OCI-LY7 (cell line): ENCODE results near the gene CEP164. TPM values are rescaled to one million over a fixed set of nuclear protein-coding genes. Genes with fewer than 3 reads are reported as not detected.

ENCODE experiments used
- BruUV-seq: library from RNA; stranded (reverse); fragments of 400-500 nt; replicated peaks from 2 replicates; lab custom pipeline; 2021; lab: Mats Ljungman, UMichigan
- CTCF ChIA-PET: fragments of 300-600 bp; sonication (Branson Sonifier 250); formaldehyde crosslinking; loops from one replicate; lab custom pipeline; 2022; ENCODE audit warnings: antibody characterized with exemption; ENCODE audit not compliant: unreplicated experiment; lab: Charles Lee
- POLR2A ChIA-PET: fragments of 300-600 bp; sonication (Branson Sonifier 250); formaldehyde crosslinking; loops from one replicate; lab custom pipeline; 2022; ENCODE audit warnings: antibody characterized with exemption; lab: Charles Lee
- DNase-seq: peaks from one replicate; pipeline ENCODE4 v3.0.0-alpha.2; 2015; ENCODE audit warnings: low spot score
- H2AFZ ChIP-seq: fragments of 200-600 bp; sonication (generic), shearing (Covaris generic); 2 replicates; pipeline ENCODE4 v1.6.1; 2014; ENCODE audit warnings: mild to moderate bottlenecking, antibody characterized with exemption, low read length, moderate library complexity
- H3K27ac ChIP-seq: fragments of 200-600 bp; sonication (generic); 2 replicates; pipeline ENCODE4 v1.5.1; 2014; ENCODE audit warnings: mixed run types, low read depth, mild to moderate bottlenecking, moderate library complexity, low read length, inconsistent platforms; ENCODE audit not compliant: poor library complexity, severe bottlenecking
- H3K36me3 ChIP-seq: fragments of 200-600 bp; sonication (generic); 2 replicates; pipeline ENCODE4 v1.6.1; 2014; ENCODE audit warnings: mild to moderate bottlenecking, antibody characterized with exemption, low read length, moderate library complexity, mixed read lengths; ENCODE audit not compliant: insufficient read depth
- H3K4me1 ChIP-seq: fragments of 200-600 bp; sonication (generic); 2 replicates; pipeline ENCODE4 v1.5.1; 2014; ENCODE audit warnings: mild to moderate bottlenecking, low read length; ENCODE audit not compliant: insufficient read depth, poor library complexity, severe bottlenecking
- H3K4me2 ChIP-seq: fragments of 200-600 bp; sonication (generic); 2 replicates; pipeline ENCODE4 v1.6.1; 2014; ENCODE audit warnings: mild to moderate bottlenecking, low read length
- H3K4me3 ChIP-seq: fragments of 200-600 bp; sonication (generic); 2 replicates; pipeline ENCODE4 v1.5.1; 2014; ENCODE audit warnings: mild to moderate bottlenecking, low read depth, low read length; ENCODE audit not compliant: poor library complexity, severe bottlenecking
- H3K79me2 ChIP-seq: fragments of 200-600 bp; sonication (generic); 2 replicates; pipeline ENCODE4 v1.6.1; 2016; ENCODE audit warnings: low read depth, mild to moderate bottlenecking, low read length, moderate library complexity, mixed read lengths; ENCODE audit not compliant: insufficient read depth
- H3K9me2 ChIP-seq: fragments of 200-600 bp; sonication (generic); 2 replicates; pipeline ENCODE4 v1.6.1; 2016; ENCODE audit warnings: mild to moderate bottlenecking, low read length, mixed read lengths; ENCODE audit not compliant: insufficient read depth
- H3K9me3 ChIP-seq: fragments of 200-600 bp; sonication (generic); 2 replicates; pipeline ENCODE4 v1.6.1; 2014; ENCODE audit warnings: mild to moderate bottlenecking, mixed run types, low read length, mixed read lengths
- H4K20me1 ChIP-seq: fragments of 200-600 bp; sonication (generic); 2 replicates; pipeline ENCODE4 v1.6.1; 2014; ENCODE audit warnings: mild to moderate bottlenecking, antibody characterized with exemption, low read length, moderate library complexity, mixed read lengths; ENCODE audit not compliant: insufficient read depth
- CTCF ChIP-seq: fragments of 200-600 bp; sonication (generic); conservative IDR thresholded peaks from 2 replicates; pipeline ENCODE4 v1.5.1; 2014; ENCODE audit warnings: mild to moderate bottlenecking, antibody characterized with exemption, low read length, moderate library complexity, mixed read lengths
- EZH2phosphoT487 ChIP-seq: fragments of 200-600 bp; sonication (generic); IDR thresholded peaks from 2 replicates; pipeline ENCODE4 v1.6.1; 2018; ENCODE audit warnings: low read depth, borderline replicate concordance, mild to moderate bottlenecking, mixed run types, antibody characterized with exemption, low read length, moderate library complexity, mixed read lengths
- intact Hi-C: fragments of 100-400 bp; cut with micrococcal nuclease; formaldehyde crosslinking; loops from one replicate; pipeline ENCODE4 v1.10.0; 2022; ENCODE audit not compliant: unreplicated experiment
- total RNA-seq, 2 experiments: library from RNA; depleted of rRNA in 1 of 2; stranded (reverse); fragments of >200 nt in 1 of 2; shearing (Covaris generic) in 1 of 2; gene quantifications; 2 replicates each; pipeline ENCODE4 v1.2.3, GENCODE V29; 2014 to 2022

The CEP164 gene
- total RNA-seq, 2 experiments from 2014 or later, result 25.3 to 48.7 TPM

DNA sequence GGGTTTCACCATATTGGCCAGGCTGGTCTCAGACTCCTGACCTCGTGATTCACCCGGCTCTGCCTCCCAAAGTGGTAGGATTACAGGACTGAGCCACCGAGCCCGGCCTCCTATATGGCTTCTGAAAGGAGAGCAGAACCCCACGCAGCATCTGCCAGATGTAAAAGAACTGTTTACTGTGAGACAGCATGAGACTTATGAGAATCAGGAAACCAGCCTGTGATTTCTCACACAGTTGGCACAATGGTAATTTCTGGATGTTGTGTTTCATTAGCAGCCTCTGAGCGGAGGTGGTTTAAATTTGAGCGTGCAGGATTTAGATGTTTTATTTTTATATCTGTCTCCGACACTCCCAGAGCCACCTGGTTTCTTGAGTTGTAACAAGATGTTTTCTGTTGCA, 33.8 kb downstream of the CEP164 start:
- ChIA-PET CTCF (no interaction called here), POLR2A (no interaction called here)

GRCh38 chr11:117366248-117366647, 38.6 kb downstream of the CEP164 start:
- CTCF ChIA-PET, result no interaction called here
- no peak for TF ChIP-seq EZH2phosphoT487
- no peak for TF ChIP-seq CTCF
- H3K4me3 ChIP-seq, result no peak overlapping the region
- BruUV-seq, result no TSS peak
- peaks cover 60% of the 10 kb centered on the region for H3K36me3 ChIP-seq
- no peaks in the 10 kb centered on the region for H3K9me2 ChIP-seq
- H3K4me2 ChIP-seq, result no peak overlapping the region
- POLR2A ChIA-PET, result interaction anchor here (1.0 kb wide), 1 partner anchor 14 kb away, joined by 3 read pairs; no protein-coding TSS in a partner anchor
- DNase-seq, result no peak
- H3K9me3 ChIP-seq, result no peaks in the 10 kb centered on the region
- no peak overlapping the region for H2AFZ ChIP-seq
- intact Hi-C loops, result no loop called here
- no peaks in the 10 kb centered on the region for H3K79me2 ChIP-seq
- no peak overlapping the region for H3K27ac ChIP-seq
- H3K4me1 ChIP-seq, result no peaks in the 10 kb centered on the region
- no peaks in the 10 kb centered on the region for H4K20me1 ChIP-seq

More for the DNA sequence above, 33.8 kb downstream of the CEP164 start:
- H4K20me1 ChIP-seq, result no peaks in the 10 kb centered on the region
- H3K27ac ChIP-seq, result no peak overlapping the region
- peaks cover 57% of the 10 kb centered on the region for H3K36me3 ChIP-seq
- H3K79me2 ChIP-seq, result no peaks in the 10 kb centered on the region
- TF ChIP-seq EZH2phosphoT487 (no peak), CTCF (no peak)
- BruUV-seq, result no TSS peak
- no peak overlapping the region for H3K4me3 ChIP-seq
- no peak overlapping the region for H2AFZ ChIP-seq
- DNase-seq, result no peak
- no peak overlapping the region for H3K4me2 ChIP-seq
- H3K9me2 ChIP-seq, result no peaks in the 10 kb centered on the region
- no peaks in the 10 kb centered on the region for H3K9me3 ChIP-seq
- intact Hi-C loops, result no loop called here
- H3K4me1 ChIP-seq, result no peaks in the 10 kb centered on the region

- no peak overlapping the region for H3K4me2 ChIP-seq
- H4K20me1 ChIP-seq, result no peaks in the 10 kb centered on the region
- no peak overlapping the region for H2AFZ ChIP-seq
- ChIA-PET CTCF (no interaction called here), POLR2A (interaction anchor here (0.6 to 1.4 kb wide), 4 partner anchors 21 to 567 kb away, joined by 3 to 5 read pairs (median 4); no protein-coding TSS in a partner anchor)
- H3K27ac ChIP-seq, result no peak overlapping the region
- no peaks in the 10 kb centered on the region for H3K79me2 ChIP-seq
- H3K4me3 ChIP-seq, result no peak overlapping the region
- peaks cover 60% of the 10 kb centered on the region for H3K36me3 ChIP-seq
- H3K9me2 ChIP-seq, result no peaks in the 10 kb centered on the region
- no peak for TF ChIP-seq EZH2phosphoT487
- no peak for TF ChIP-seq CTCF
- intact Hi-C loops, result no loop called here
- no peaks in the 10 kb centered on the region for H3K9me3 ChIP-seq
- no peak for DNase-seq
- no TSS peak for BruUV-seq
- H3K4me1 ChIP-seq, result no peaks in the 10 kb centered on the region
Measured at GRCh38 chr11:117366875-117367274, 39.2 kb downstream of the CEP164 start.
